BJ (cell line): ENCODE measurements around the gene UBE2Z. TPM values are rescaled to one million over a fixed set of nuclear protein-coding genes. Genes with fewer than 3 reads are reported as not detected.
A peak's percentile ranks its signal among the peaks of the same experiment; 100 is the strongest.

ENCODE experiments used
- CTCF ChIA-PET: fragments of 350-600 bp; formaldehyde crosslinking; extraction: SDS; loops from one replicate; lab custom pipeline; 2021; ENCODE audit warnings: antibody characterized with exemption, inconsistent platforms; lab: Yijun Ruan, JAX
- POLR2A ChIA-PET: fragments of 300-600 bp; sonication (Branson Sonifier 250); formaldehyde crosslinking; extraction: SDS; loops from one replicate; lab custom pipeline; 2021; ENCODE audit warnings: antibody characterized with exemption; lab: Charles Lee
- DNase-seq: peaks from one replicate; pipeline ENCODE4 v3.0.0-alpha.2; 2011; ENCODE audit warnings: low read depth
- H3K27me3 ChIP-seq: 2 replicates; pipeline ENCODE4 v1.6.0; 2011; ENCODE audit warnings: low read length; ENCODE audit not compliant: control insufficient read depth, insufficient read depth
- H3K36me3 ChIP-seq: 2 replicates; pipeline ENCODE4 v1.5.1; 2011; ENCODE audit warnings: low read length; ENCODE audit not compliant: control insufficient read depth, insufficient read depth
- H3K4me3 ChIP-seq: 2 replicates; pipeline ENCODE4 v1.5.1; 2011; ENCODE audit warnings: low read depth, mild to moderate bottlenecking, control low read depth, low read length
- polyA plus RNA-seq: library from polyadenylated mRNA; depleted of rRNA; stranded (reverse); fragments of >200 nt; gene quantifications from 2 replicates; pipeline ENCODE4 v1.2.3, GENCODE V29; 2011
- TF ChIP-seq, protein P1 (sequence below): IDR thresholded peaks from 2 replicates; pipeline ENCODE4 v1.5.1; 2011; ENCODE audit warnings: low read depth, mild to moderate bottlenecking, control low read depth, inconsistent platforms, low read length, moderate library complexity; ENCODE audit not compliant: insufficient read depth

The UBE2Z gene
- polyA plus RNA-seq, 1 experiment, result 166 TPM

DNA sequence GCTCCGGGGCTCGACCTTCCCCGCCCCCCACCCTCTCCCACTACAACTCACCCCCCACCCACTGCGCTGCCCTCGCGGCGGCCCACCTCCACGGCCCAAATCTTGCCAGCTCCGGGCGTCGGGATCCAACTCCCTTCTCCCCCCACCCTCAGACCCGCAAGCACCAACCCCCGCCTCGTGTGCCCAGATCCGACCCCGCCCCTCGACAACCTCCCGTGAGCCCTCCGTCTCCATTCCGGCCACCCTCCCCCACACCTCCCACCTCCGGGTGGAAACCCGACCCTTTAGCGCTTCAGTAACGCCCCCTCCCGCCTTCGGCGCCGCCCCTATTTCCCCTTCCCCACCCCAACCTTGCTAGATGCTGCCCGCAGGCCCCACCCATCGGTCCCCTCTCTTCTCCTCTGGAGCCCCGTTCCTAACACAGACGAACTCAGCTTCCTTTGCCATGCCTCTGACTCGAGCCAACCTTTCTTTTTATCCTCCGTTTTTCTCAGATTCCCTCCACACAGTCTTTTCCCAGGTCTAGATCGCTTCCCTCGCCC lies 717 bp downstream of the UBE2Z start:
- peak; percentile 34 for DNase-seq
- peaks cover 5% of the 10 kb centered on the region for H3K36me3 ChIP-seq
- ChIA-PET CTCF (interaction anchor here (1.1 to 2.1 kb wide), 2 partner anchors 25 to 124 kb away, joined by 3 to 12 read pairs; no protein-coding TSS in a partner anchor), POLR2A (interaction anchor here (0.6 kb wide), 2 partner anchors 35 to 69 kb away, joined by 3 to 9 read pairs; no protein-coding TSS in a partner anchor)
- peak overlapping the region; percentile 94 for H3K4me3 ChIP-seq
- no peaks in the 10 kb centered on the region for H3K27me3 ChIP-seq
- TF ChIP-seq, protein P1, sequence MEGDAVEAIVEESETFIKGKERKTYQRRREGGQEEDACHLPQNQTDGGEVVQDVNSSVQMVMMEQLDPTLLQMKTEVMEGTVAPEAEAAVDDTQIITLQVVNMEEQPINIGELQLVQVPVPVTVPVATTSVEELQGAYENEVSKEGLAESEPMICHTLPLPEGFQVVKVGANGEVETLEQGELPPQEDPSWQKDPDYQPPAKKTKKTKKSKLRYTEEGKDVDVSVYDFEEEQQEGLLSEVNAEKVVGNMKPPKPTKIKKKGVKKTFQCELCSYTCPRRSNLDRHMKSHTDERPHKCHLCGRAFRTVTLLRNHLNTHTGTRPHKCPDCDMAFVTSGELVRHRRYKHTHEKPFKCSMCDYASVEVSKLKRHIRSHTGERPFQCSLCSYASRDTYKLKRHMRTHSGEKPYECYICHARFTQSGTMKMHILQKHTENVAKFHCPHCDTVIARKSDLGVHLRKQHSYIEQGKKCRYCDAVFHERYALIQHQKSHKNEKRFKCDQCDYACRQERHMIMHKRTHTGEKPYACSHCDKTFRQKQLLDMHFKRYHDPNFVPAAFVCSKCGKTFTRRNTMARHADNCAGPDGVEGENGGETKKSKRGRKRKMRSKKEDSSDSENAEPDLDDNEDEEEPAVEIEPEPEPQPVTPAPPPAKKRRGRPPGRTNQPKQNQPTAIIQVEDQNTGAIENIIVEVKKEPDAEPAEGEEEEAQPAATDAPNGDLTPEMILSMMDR, result no peak

DNA sequence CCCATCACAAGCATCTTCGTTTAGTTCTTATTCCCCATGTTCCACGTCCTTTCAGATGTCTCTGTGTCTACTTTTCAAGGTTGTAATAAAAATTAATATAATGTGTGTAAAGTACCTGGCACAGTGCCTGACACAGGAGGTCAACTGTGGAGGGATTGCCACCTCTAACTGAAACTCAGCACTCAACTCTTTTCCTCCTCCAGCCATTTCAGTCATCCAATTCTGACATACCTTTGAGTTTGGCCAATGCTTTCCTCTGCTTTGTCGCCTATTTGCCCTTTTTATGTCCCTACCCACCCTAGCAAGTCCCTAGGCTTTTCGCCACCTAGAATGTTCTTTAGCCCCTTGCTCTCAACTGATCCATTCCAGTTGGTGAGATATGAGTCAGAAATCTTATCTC lies 1.6 kb downstream of the UBE2Z start:
- no peaks in the 10 kb centered on the region for H3K27me3 ChIP-seq
- peaks cover 5% of the 10 kb centered on the region for H3K36me3 ChIP-seq
- ChIA-PET CTCF (no interaction called here), POLR2A (no interaction called here)
- peak overlapping the region; percentile 94 for H3K4me3 ChIP-seq
- no peak for DNase-seq
- TF ChIP-seq, protein P1, result no peak

DNA sequence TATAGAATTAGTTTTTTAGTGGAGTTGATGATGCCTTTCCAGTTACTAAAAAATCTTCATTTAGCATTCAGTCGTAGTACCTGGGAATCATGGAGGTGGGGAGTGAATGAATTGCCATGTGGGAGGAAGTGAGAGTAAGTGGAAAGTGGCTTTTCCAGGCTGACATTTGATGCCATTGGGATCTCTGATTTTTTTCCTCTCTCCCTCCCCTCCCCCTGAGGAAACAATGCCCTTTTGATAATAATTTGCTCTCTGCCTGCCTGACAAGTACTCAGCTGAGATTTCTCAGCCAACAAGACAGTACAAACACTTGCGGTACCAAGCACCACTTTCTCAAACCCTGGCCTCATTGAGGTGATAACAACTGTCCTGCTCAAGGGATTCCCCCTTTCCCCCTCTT lies 2.2 kb downstream of the UBE2Z start:
- POLR2A ChIA-PET, result no interaction called here
- H3K27me3 ChIP-seq, result no peaks in the 10 kb centered on the region

DNA sequence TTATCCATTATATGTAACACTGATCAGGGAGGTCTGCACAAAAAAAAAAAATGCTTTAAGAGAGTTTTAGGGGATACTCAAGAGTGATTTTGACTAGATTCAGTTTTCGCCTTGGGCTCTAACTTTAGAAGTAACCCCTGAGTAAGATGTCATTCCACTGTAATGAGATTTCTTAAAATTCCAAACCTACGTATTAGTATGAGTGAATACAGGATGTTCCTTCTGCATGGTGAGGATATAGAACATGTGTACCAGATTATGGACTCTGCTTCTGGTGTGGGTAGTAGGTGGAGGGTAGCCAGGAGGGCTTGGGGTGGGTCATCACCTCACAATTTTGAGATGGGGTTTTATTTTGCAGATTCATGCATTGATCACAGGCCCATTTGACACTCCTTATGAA lies 4.3 kb downstream of the UBE2Z start:
- H3K36me3 ChIP-seq, result peaks cover 7% of the 10 kb centered on the region
- POLR2A ChIA-PET, result no interaction called here
- DNase-seq, result no peak
- no peak overlapping the region for H3K4me3 ChIP-seq
- CTCF ChIA-PET, result no interaction called here
- H3K27me3 ChIP-seq, result no peaks in the 10 kb centered on the region
- TF ChIP-seq, protein P1, result no peak

More for the DNA sequence above, 2.2 kb downstream of the UBE2Z start:
- CTCF ChIA-PET, result no interaction called here
- Histone ChIP-seq H3K36me3 (peaks cover 5% of the 10 kb centered on the region), H3K4me3 (no peak overlapping the region)
- no peak for DNase-seq
- TF ChIP-seq, protein P1, result no peak

DNA sequence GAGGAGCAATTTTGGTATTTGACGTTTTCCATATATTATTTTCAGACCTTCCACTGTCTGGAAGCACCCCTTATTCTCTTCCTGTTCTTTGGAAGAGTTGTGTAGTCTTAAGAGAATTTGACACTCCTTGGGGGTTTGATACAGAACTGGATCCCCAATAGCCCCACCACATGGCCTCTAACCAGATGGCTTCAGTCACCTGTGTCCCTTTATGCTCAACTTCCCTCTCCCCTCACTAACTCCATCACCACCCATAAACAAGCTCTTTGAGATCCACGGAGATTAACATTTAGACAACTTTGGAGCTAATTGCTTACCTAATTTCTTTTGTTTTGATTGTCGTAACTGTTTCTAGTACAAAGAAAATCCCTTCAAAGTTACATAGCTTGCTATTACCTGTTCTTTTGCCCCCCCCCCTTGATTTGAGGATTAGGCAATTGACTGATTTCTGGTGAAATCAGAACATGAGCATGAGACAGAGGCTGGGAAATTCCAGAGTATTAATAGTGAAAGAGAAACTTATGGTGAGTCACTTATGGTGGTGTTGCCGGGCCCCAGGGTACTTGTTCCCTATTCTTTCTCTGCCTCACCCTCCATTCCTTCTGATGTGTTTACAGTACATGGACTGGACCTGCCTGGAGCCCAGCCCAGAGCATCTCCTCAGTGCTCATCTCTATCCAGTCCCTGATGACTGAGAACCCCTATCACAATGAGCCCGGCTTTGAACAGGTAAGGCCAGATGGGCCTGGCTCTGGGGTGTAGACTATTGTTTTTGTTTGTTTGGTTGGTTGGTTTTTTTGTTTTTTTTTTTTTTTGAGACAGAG lies 7.5 kb downstream of the UBE2Z start:
- Histone ChIP-seq H3K36me3 (peaks cover 20% of the 10 kb centered on the region), H3K4me3 (no peak overlapping the region), H3K27me3 (no peaks in the 10 kb centered on the region)
- TF ChIP-seq, protein P1, result no peak
- CTCF ChIA-PET, result interaction anchor here (0.6 to 1.3 kb wide), 2 partner anchors 116 to 231 kb away, joined by 3 to 4 read pairs; no protein-coding TSS in a partner anchor
- peak; percentile 78 for DNase-seq
- POLR2A ChIA-PET, result interaction anchor here (0.5 kb wide), 1 partner anchor 82 kb away, joined by 4 read pairs; the partner anchor contains the start of gene IGF2BP1
